HG03103 (cell line): ENCODE data around the gene KCTD5.

Source experiments
- ATAC-seq: cut with Tn5 transposase; IDR thresholded peaks from one replicate; pipeline ENCODE4 v1.9.1; 2021; ENCODE audit warnings: low read depth; ENCODE audit not compliant: unreplicated experiment

KCTD5 gene

GRCh38 chr16:2707368-2708289, 25.3 kb downstream of the KCTD5 start:
- no peak for ATAC-seq

GRCh38 chr16:2708290-2708639, 25.9 kb downstream of the KCTD5 start:
- ATAC-seq = no peak

GRCh38 chr16:2708955-2709587, 26.7 kb downstream of the KCTD5 start:
- ATAC-seq = no peak

DNA sequence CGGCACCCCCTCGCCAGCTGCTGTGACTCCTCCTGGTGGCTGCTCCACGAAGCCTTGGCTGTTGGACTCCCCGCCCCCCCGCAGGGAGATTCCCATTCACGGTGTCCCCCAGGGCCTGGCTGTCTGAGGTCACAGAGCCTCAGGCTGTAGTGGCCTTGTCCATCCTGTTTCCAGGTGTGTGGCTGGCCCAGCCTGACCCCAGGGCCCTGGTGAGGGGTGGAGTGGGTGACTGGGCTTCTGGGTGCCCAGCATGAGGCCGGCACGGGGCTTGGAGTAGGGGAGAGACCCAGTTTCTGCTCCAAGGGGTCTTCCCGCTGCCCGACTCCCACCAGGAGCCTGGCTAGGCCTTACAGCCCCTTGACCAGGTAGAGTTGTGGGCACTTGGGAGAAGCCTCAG, 27.3 kb downstream of the KCTD5 start:
- no peak for ATAC-seq

DNA sequence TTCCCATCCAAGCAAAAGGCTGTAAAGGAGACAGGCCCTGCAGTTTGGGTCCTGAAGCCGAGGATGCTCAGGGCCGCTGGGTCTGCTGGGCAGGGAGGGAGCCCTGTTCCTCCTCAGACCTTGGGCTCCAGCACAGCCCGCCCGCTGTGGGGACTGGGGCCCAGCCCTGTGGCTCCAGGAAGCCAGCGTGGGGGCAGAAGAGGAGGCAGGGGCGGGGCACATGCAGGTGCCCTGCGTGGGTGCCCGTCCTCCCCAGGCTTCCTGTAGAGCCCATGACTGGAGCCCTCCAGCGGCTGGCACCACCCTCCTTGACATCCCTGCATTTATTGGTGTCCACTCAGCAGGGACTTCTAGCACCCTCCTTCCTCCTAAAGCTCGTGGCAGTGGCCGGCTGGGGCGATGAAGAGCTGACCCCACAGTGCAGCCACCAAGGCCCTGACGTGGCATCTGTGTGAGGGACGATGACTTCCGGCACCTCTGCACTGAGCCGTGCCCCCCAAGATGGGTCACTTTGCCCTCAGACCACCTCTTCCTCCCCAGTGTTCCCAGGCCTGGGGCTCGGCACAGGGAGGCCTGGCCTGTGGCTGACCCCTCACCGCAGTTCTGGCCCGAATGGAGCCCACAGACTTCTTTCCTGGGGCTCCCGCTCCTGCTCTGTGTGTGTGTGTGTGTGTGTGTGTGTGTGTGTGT, 27.8 kb downstream of the KCTD5 start:
- no peak for ATAC-seq

DNA sequence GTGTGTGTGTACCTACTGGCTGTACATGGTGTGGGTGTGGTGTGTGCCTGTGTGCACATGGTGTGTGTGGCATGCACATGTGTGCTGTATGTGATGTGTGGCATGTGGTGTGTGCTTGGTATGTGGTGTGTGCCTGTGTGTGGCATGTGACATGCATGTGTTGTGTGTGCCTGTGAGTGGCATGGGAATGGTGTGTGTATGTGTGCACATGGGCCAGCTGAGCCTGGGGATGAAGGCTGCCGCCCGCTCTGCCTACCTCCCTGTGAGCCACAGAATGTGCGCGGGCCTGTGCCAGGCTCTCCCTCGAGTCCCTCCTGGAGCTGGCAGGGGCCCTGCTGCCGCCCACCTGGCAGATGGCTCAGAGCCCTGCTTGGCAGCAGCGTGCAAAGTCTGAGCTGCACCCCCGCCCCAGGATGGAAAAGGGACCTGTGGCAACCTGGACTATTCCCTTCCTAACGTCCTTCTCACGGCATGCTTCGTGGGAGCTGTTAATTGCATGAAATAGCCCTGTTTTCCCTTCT, 28.4 kb downstream of the KCTD5 start:
- ATAC-seq = no peak

GRCh38 chr16:2711370-2712062, 29.2 kb downstream of the KCTD5 start:
- ATAC-seq = no peak

- ATAC-seq = no peak
These were observed 29.7 kb downstream of the KCTD5 start for GRCh38 chr16:2712063-2712441.

DNA sequence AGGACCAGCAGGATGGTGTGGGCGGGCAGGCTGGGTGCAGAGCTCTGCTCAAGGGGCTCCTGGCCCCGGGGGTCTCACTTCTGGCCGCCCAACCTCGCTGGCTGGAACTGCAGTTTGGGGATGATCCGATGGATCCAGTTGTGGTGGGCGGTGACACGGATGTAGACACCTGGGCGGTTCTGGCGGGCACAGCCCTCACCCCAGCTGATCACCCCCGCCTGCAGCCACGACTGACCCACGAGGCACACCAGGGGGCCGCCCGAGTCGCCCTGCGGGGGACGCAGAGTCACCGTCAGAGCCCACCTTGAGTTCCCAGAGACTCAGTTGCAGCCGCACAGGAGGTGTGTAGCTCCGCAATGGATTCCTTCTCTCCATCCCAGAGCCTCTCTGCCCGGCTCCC, 30.2 kb downstream of the KCTD5 start:
- no peak for ATAC-seq

GRCh38 chr16:2713523-2713922, 31.2 kb downstream of the KCTD5 start:
- ATAC-seq = no peak

- no peak for ATAC-seq
These were observed 31.9 kb downstream of the KCTD5 start for GRCh38 chr16:2713985-2714774.

DNA sequence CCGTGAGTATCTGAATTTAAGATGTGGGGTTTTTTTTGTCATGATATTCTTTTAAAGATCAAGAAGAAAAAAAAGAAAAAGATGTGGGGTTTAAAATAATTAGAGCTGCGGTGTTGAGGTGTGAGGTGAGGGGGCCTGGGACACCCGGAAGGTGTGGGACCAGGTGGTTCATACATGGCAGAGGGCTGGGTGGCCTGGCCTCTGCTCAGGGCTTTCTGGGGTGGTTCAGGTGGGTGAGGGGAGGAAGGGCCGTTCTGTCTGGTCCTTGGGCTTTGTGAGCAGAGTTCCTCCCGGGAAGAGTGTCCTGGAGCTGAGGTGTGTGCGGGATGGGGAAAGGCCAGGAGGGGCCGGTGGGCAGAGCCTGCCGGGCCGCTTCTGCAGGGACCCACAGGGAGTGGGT, 32.7 kb downstream of the KCTD5 start:
- ATAC-seq = no peak

DNA sequence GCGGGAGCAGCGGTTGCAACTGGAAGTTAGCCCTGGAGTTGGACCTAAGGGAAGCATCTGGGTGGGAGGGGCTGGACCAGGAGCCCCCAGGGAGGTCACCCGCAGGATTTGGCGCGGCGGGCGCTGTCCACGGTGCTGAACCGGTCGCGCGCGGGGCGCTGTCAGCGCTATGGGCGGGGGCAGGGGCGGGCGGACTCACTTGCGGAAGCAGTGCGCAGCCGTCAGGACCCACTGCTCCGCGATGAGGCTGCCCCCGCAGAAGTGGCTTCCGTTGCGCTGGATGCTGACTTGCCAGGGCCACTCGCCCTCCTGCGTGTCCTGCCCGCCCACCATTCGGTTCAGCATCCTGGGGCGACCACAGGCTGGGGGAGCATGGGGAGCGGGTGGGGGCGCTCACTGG, 33.2 kb downstream of the KCTD5 start:
- no peak for ATAC-seq

DNA sequence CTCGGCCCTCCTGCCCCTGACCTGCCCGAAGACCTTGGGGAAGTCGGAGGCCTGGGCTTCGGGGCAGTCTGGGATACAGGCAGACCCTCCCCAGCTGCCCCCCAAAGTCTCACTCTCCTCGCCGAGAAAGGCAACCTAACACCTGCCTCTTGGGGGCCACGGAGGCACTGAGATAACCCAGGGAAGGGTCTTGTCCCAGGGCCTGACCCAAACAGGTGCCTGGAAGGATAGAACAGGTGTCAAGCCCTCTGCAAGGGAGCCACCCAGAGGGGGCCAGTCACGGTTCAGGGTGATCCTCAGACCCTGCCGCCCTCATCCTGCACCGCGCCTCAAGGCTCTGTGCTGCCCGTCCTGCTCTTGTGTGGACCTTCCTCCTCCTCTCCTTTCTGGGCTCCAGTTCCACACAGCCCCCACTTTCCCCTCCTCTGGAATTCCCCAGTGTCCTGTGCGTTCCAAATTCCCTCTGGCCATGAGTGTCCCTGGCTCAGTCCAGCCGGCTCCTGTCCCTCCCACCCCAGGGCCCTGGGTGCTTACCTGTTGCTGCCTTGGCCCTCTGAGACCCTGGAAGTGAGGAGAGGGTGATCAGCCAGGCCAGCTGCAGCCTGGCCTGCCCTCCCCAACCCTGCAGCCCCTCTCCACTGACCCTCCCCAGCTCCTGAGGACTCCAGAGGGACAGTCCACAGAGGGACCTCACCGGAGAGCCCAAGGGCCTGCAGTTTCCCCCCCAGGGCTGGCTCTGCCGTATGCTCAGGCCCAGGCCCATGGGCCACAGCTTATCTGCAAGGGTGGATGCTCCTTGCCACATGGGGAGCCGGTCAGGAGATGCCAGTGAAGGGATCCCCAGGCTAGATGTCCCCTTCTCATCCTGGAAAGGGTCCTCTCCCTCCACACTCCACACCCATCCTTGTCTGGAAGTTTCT, 33.9 kb downstream of the KCTD5 start:
- no peak for ATAC-seq

DNA sequence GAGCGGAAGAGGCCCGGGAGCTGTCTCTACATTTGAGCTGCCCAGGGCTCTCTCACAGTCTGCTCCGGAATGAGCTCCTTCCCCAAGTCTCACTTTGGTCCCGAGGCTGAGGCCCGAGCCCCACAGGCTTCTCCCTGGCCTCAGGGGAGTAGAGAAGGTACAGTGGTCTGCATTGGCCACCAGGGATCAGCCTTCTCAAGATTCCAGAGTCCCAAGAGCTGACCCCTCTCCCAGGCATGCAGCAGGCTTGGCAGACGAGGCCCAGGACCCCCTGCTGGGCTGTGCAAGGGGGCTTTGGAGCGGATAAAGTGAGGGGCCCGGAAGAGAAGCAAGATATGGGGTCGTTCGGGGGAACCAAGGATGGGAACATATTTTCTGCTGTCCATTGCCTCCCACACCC, 34.6 kb downstream of the KCTD5 start:
- no peak for ATAC-seq

DNA sequence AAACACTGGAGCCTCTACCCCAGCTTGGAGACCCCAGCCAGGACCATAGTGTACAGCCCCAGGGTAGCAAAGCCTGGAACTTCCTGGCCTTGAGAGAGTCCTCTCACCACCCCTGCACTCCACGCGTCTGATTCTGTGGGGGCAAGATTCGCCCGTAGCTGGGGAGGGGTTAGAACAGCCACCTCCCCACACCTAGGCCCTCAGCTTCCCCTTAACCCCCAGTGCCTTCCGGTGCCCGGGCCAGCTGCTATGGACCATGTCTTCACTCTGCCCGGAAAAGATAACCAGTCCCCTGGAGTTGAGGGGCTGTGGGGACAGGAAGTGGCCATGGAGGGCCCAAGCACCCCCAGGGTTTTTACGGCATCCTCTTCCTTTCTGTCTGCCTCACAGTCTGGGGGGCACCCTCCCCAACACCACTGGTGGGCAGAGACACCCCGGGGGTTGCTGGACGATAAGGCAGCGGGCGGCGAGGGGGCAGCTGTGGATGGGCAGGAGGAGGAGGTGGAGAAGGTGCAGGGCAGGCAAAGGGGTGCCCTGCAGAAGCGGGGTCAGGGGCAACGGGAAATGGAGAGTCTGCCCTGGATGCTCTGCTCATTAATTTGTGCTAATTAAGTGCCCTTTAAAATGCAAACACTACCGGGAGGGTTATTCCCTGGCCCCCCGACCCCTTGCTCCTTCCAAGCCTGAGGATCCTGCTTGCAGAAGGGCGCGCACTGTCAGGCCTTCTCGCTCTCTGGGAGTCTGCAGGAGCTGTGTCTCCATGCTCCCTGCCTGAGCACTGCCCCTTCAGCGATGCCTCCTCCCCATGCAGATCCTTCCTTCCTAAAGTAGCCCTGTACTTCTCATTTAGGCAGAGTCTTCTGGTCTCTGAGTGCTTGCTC, 35.3 kb downstream of the KCTD5 start:
- no peak for ATAC-seq

DNA sequence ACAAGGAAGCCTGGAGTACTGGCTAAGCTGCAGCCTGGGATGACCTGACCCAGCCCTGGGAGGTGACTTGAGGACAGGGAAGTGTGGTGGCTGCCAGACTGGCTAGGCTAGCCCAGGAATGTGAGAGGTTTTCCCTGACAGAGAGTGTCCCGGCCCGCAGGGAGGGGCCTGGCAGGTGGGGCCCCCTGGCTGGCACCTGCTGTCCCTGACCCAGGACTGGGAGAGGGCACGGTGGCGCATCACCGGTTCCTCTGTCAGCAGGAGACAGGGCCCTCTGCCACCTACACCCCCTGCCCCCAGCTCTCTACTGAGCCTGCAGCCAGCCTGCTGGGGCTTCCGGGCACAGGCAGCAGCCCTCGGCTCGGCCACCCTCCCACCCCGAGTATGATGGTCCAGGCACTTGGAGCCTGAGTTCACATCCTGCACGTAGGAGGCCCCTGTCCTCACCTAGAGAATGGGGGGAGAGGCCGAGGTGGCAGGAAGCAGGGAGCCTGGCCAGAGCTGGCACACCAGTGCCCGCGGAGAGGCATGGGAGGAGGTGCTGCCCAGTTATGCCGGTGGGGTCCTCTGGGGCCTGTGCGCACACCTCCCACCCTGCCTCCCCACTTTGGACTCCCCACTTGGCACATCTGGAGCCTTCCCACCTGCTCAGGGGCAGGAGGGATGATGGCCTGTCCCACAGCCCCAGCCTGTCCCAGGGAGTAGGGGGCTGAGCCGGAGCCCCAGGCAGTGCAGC, 37.2 kb downstream of the KCTD5 start:
- no peak for ATAC-seq
